Adrenal gland (tissue), 5 donors: ENCODE measurements around the gene SLC25A24.

Source experiments
- POLR2A ChIP-seq, 2 donors: fragments of 450-650 bp; IDR thresholded peaks; one replicate each; pipeline ENCODE4 v1.6.1; 2017; ENCODE audit warnings: antibody characterized with exemption in 2 of 2, mild to moderate bottlenecking in 2 of 2, moderate library complexity in 1 of 2
- TF ChIP-seq, protein P1 (sequence below), 6 experiments: fragments of 450-650 bp in 4 of 6; fragments of 200-600 bp in 2 of 6; sonication (generic) in 1 of 6; IDR thresholded peaks; 1 replicate in 5 of 6; 2 replicates in 1 of 6; pipeline versions ENCODE4 v1.5.1 to v1.8.0; 2016 to 2021; ENCODE audit warnings: antibody characterized with exemption in 6 of 6, mild to moderate bottlenecking in 2 of 6, moderate library complexity in 1 of 6
- donor health status: DM: no; HTN: no; CAD: no.

DNA sequence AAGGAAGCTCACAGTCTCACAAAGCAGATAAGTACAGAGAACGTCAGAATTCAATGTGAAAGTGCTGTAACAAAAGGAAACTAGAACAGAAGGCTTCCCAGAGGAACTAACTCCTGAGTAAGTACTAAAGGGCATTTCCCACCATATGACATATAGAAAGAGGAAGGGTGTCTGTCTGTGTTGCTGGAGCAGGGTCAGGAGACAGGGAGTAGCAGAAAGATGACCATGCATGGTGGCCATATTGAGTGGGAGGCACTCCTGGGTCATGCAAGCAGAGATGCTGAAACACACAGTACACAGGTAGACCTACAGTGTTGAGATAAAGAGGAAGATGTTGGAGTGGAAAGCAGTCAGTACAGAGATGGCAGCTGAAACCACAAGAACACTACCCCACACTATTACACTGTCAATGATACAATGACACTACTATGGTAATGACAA is 47.3 kb downstream of the SLC25A24 start:
- TF ChIP-seq, protein P1, sequence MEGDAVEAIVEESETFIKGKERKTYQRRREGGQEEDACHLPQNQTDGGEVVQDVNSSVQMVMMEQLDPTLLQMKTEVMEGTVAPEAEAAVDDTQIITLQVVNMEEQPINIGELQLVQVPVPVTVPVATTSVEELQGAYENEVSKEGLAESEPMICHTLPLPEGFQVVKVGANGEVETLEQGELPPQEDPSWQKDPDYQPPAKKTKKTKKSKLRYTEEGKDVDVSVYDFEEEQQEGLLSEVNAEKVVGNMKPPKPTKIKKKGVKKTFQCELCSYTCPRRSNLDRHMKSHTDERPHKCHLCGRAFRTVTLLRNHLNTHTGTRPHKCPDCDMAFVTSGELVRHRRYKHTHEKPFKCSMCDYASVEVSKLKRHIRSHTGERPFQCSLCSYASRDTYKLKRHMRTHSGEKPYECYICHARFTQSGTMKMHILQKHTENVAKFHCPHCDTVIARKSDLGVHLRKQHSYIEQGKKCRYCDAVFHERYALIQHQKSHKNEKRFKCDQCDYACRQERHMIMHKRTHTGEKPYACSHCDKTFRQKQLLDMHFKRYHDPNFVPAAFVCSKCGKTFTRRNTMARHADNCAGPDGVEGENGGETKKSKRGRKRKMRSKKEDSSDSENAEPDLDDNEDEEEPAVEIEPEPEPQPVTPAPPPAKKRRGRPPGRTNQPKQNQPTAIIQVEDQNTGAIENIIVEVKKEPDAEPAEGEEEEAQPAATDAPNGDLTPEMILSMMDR (IDR thresholded peaks at IDR 0.05), result no peak
- TF ChIP-seq POLR2A (IDR thresholded peaks at IDR 0.05), result no peak
